Vagina (tissue), 2 donors: ENCODE measurements around the gene RNF128. TPM values are rescaled to one million over a fixed set of nuclear protein-coding genes. Genes with fewer than 3 reads are reported as not detected.
"Not testable (repeated sequence)": the region's sequence is repeated elsewhere in the genome, so short reads cannot be mapped to it uniquely, and the experiment has no call there.

Experiments used
- DNase-seq, 2 donors: peaks; one replicate each; pipeline ENCODE4 v3.0.0-alpha.2; 2017; ENCODE audit errors: extremely low spot score in 2 of 2
- H3K27ac ChIP-seq: fragments of 200-600 bp; sonication (generic); one replicate; pipeline ENCODE4 v1.5.1; 2019
- H3K27me3 ChIP-seq: fragments of 200-600 bp; sonication (generic); one replicate; pipeline ENCODE4 v1.5.1; 2019
- H3K36me3 ChIP-seq, 2 donors: fragments of 200-600 bp; sonication (generic); one replicate each; pipeline ENCODE4 v1.5.1; 2017 to 2019
- H3K4me1 ChIP-seq: fragments of 200-600 bp; sonication (generic); one replicate; pipeline ENCODE4 v1.5.1; 2019
- H3K4me3 ChIP-seq, 2 donors: fragments of 200-600 bp; sonication (generic); 1 replicate in 1 of 2; 2 replicates in 1 of 2; pipeline ENCODE4 v1.5.1; 2016 to 2019
- H3K9me3 ChIP-seq: fragments of 200-600 bp; sonication (generic); one replicate; pipeline ENCODE4 v1.5.1; 2019
- CTCF ChIP-seq, 3 experiments: fragments of 450-650 bp in 2 of 3; fragments of 200-600 bp in 1 of 3; sonication (generic) in 1 of 3; IDR thresholded peaks; one replicate each; pipeline ENCODE4 v1.5.1; 2017 to 2019; ENCODE audit warnings: antibody characterized with exemption in 3 of 3, mild to moderate bottlenecking in 2 of 3, moderate library complexity in 2 of 3
- POLR2A ChIP-seq, 2 donors: fragments of 450-650 bp; IDR thresholded peaks; one replicate each; pipeline ENCODE4 v1.6.1; 2017; ENCODE audit warnings: antibody characterized with exemption in 2 of 2, mild to moderate bottlenecking in 2 of 2, moderate library complexity in 2 of 2
- POLR2AphosphoS5 ChIP-seq, 2 donors: sonication (generic); formaldehyde crosslinking; IDR thresholded peaks; one replicate each; pipeline ENCODE4 v1.9.0; 2017; ENCODE audit warnings: antibody characterized with exemption in 2 of 2, mild to moderate bottlenecking in 2 of 2, low read depth in 1 of 2; ENCODE audit not compliant: insufficient read depth in 1 of 2
- intact Hi-C: fragments of 100-400 bp; cut with DNase I; formaldehyde crosslinking; loops from one replicate; pipeline ENCODE4 v1.15.1; 2023
- total RNA-seq: library from RNA; depleted of rRNA; stranded (reverse); fragments of >200 nt; gene quantifications from one replicate; pipeline ENCODE4 v1.2.3, GENCODE V29; 2016

Gene RNF128
- total RNA-seq, 1 donor from 2014 or later = 5.6 TPM

DNA sequence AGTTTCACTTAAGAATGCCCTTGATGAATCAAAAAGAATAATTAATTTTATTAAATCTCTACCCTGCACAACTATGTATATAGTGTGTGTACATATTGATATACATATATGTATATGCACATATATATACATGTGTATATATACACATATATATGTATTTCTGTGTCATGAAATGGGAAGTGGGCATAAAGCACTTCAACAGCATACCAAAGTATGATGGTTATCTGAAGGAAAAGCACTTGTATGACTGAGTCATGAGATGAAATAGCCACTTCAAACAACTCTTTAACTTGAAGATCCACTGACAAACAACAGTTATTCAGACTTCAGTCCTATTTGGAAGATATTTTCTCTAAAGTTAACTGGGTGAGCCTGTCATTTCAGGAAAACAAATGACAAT lies 16.3 kb downstream of the RNF128 start:
- H3K27ac ChIP-seq = no peak overlapping the region
- H3K4me1 ChIP-seq = no peaks in the 10 kb centered on the region
- H3K27me3 ChIP-seq = no peaks in the 10 kb centered on the region
- no peaks in the 10 kb centered on the region for H3K36me3 ChIP-seq
- intact Hi-C loops = no loop called here
- no peak overlapping the region for H3K4me3 ChIP-seq
- no peaks in the 10 kb centered on the region for H3K9me3 ChIP-seq
- DNase-seq = no peak
- TF ChIP-seq POLR2AphosphoS5 (IDR thresholded peaks at IDR 0.05; ENCODE audit: insufficient read depth in 1 of 2, low read depth in 1 of 2) (no peak), CTCF (IDR thresholded peaks at IDR 0.05) (no peak), POLR2A (IDR thresholded peaks at IDR 0.05) (no peak)

DNA sequence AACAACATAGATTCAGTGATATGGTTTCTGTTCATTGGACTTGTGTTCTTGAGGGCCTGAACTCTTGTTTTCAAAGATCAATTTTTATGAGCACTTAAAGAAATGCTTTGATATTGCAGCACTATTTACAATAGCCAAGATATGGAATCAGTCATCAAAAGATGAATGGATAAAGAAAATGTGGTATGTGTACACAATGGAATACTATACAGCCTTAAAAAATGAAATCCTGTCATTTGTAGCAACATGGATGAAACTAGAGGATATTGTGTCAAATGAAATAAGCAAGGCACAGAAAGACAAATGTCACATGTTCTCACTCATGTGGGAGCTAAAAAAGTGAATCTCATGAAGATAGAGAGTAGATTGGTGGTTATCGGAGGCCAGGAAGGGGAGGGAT lies 21.9 kb downstream of the RNF128 start:
- TF ChIP-seq POLR2AphosphoS5 (IDR thresholded peaks at IDR 0.05; ENCODE audit: insufficient read depth in 1 of 2, low read depth in 1 of 2) (no peak), POLR2A (IDR thresholded peaks at IDR 0.05) (no peak), CTCF (IDR thresholded peaks at IDR 0.05) (no peak)
- H3K27me3 ChIP-seq = no peaks in the 10 kb centered on the region
- DNase-seq = no peak
- H3K27ac ChIP-seq = no peak overlapping the region
- peaks cover 4% of the 10 kb centered on the region for H3K9me3 ChIP-seq
- H3K36me3 ChIP-seq = no peaks in the 10 kb centered on the region
- no peaks in the 10 kb centered on the region for H3K4me1 ChIP-seq
- intact Hi-C loops = no loop called here
- no peak overlapping the region for H3K4me3 ChIP-seq

DNA sequence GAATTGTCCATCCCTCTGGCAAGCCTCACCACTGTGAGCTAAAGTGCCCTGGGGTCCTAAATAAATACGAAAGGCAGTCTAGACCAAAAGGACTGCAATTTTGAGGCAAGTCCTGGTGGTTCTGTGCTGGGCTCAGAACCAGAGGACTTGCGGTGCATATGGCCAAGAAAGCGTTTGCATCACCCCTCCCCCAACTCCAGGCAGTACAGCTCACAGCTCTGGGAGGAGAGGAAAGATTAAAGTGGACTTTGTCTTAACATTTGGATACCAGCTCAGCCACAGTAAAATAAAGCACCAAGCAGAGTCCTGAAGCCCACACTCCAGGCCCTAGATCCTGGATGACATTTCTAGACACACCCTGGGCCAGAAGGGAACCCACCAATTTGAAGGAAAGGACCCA lies 24.9 kb downstream of the RNF128 start:
- no peaks in the 10 kb centered on the region for H3K4me1 ChIP-seq
- TF ChIP-seq POLR2AphosphoS5 (IDR thresholded peaks at IDR 0.05; ENCODE audit: insufficient read depth in 1 of 2, low read depth in 1 of 2) (no peak), CTCF (IDR thresholded peaks at IDR 0.05) (no peak), POLR2A (IDR thresholded peaks at IDR 0.05) (no peak)
- H3K9me3 ChIP-seq = peaks cover 4% of the 10 kb centered on the region
- no peaks in the 10 kb centered on the region for H3K27me3 ChIP-seq
- no peak for DNase-seq
- no peaks in the 10 kb centered on the region for H3K36me3 ChIP-seq
- no peak overlapping the region for H3K4me3 ChIP-seq
- no peak overlapping the region for H3K27ac ChIP-seq
- intact Hi-C loops = no loop called here

- Histone ChIP-seq H3K27ac (no peak overlapping the region), H3K27me3 (no peaks in the 10 kb centered on the region), H3K4me3 (no peak overlapping the region), H3K36me3 (no peaks in the 10 kb centered on the region), H3K4me1 (no peaks in the 10 kb centered on the region), H3K9me3 (peaks cover 4% of the 10 kb centered on the region)
- intact Hi-C loops = no loop called here
- DNase-seq = no peak
- TF ChIP-seq CTCF (IDR thresholded peaks at IDR 0.05) (no peak), POLR2AphosphoS5 (IDR thresholded peaks at IDR 0.05; ENCODE audit: insufficient read depth in 1 of 2, low read depth in 1 of 2) (no peak), POLR2A (IDR thresholded peaks at IDR 0.05) (no peak)
These were observed 25.7 kb downstream of the RNF128 start for GRCh38 chrX:106752101-106752678.

DNA sequence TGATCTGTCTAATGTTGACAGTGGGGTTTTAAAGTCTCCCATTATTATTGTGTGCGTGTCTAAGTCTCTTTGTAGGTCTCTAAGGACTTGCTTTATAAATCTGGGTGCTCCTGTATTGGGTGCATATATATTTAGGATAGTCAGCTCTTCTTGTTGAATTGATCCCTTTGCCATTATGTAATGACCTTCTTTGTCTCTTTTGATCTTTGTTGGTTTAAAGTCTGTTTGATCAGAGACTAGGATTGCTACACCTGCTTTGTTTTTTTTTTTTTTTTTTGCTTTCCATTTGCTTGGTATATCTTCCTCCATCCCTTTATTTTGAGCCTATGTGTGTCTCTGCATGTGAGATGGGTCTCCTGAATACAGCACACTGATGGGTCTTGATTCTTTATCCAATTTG lies 42.8 kb downstream of the RNF128 start:
- H3K27me3 ChIP-seq, H3K4me1 ChIP-seq, H3K4me3 ChIP-seq, DNase-seq, H3K27ac ChIP-seq, H3K9me3 ChIP-seq, H3K36me3 ChIP-seq, intact Hi-C loops: not testable (repeated sequence)
